Measurements from ENCODE around the gene SLC18A3. TPM values are rescaled to one million over a fixed set of nuclear protein-coding genes. Genes with fewer than 3 reads are reported as not detected.
A peak's percentile ranks its signal among the peaks of the same experiment; 100 is the strongest.

SLC18A3 gene
- total RNA-seq, 1 donor from 2014 or later: not detected

DNA sequence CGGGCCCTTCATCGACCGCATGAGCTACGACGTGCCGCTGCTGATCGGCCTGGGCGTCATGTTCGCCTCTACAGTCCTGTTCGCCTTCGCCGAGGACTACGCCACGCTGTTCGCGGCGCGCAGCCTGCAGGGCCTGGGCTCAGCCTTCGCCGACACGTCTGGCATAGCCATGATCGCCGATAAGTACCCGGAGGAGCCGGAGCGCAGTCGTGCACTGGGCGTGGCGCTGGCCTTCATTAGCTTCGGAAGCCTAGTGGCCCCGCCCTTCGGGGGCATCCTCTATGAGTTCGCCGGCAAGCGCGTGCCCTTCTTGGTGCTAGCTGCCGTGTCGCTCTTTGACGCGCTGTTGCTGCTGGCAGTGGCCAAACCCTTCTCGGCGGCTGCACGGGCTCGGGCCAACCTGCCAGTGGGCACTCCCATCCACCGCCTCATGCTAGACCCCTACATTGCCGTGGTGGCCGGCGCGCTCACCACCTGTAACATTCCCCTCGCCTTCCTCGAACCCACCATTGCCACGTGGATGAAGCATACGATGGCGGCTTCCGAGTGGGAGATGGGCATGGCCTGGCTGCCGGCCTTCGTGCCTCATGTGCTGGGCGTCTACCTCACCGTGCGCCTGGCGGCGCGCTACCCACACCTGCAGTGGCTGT lies 1.2 kb downstream of the SLC18A3 start:
- no peak for DNase-seq (ENCODE audit: low spot score)

DNA sequence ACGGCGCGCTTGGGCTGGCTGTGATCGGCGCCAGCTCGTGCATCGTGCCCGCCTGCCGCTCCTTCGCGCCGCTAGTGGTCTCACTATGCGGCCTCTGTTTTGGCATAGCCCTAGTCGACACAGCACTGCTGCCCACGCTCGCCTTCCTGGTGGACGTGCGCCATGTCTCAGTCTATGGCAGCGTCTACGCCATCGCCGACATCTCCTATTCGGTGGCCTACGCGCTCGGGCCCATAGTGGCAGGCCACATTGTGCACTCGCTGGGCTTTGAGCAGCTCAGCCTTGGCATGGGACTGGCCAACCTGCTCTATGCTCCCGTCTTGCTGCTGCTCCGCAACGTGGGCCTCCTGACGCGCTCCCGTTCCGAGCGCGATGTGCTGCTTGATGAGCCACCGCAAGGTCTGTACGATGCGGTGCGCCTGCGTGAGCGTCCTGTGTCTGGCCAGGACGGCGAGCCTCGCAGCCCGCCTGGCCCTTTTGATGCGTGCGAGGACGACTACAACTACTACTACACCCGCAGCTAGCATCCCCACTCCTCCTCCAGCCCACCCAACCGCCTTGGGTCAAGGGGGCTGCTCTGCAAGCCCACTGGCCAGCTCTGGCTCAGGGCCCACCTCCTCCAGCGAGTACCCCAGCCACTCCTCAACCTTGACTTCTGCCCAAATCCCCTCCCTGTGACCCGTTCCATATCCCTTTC lies 1.9 kb downstream of the SLC18A3 start:
- DNase-seq (ENCODE audit: low spot score): no peak

- peak; percentile 70 for DNase-seq (ENCODE audit: low spot score)
Observed at GRCh38 chr10:49612513-49613164, 2.5 kb downstream of the SLC18A3 start.

GRCh38 chr10:49613165-49613881 lies 3.2 kb downstream of the SLC18A3 start:
- DNase-seq (ENCODE audit: low spot score): no peak

- no peak for DNase-seq (ENCODE audit: low spot score)
Observed at GRCh38 chr10:49613882-49614241, 3.8 kb downstream of the SLC18A3 start, which contains the start of gene CHAT. CHAT (plus strand) TSS chr10:49614037; CDS start chr10:49614190, 153 bp downstream.

DNA sequence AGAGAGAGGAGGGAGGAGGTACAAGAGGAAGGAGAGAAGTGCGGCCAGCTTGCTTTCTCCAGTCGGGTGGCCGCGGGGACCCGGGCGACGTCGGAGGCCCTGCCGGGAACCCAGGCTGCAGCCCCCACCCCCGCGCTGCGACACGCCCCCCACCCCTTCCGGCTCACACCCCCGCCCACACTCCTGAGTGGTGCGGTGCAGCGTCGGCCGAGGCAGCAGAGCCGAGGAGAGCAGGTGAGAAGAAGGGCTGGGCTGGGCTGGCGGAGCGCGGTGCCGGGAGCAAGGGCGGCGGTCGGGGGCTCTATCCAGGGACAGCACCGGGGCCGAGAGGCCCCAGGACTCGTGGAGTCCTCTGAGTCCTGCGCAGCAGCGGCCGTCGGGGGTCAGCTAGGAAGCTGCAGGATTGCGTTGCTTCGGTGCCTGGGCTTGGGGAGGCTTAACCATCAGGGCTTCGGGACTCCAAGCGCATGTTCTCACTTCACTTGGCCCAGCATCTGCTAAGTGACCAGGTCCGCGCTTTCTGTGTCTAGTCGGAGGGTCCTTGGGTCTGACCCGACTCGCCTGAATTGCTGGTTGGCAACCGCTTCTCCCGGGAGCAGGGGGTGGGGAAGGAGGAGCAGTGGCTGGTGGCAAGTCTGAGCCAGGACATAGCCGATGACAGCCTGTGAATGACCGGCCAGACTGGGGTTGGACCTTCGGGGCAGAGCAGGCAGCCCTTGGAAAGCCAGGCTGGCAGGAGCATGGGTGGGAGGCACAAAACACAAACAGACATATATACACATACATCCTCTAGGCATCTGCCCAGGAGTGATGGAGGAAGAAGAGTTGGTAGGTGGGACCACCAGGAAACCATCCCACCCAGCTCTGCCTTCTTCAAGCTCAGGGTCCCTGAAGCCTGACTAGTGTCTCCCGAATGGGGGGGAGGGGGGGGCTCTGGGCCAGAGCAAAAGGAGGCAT lies 4.4 kb downstream of the SLC18A3 start:
- no peak for DNase-seq (ENCODE audit: low spot score)

- DNase-seq (ENCODE audit: low spot score): no peak
Observed at GRCh38 chr10:49615213-49615612, 5.1 kb downstream of the SLC18A3 start.

DNA sequence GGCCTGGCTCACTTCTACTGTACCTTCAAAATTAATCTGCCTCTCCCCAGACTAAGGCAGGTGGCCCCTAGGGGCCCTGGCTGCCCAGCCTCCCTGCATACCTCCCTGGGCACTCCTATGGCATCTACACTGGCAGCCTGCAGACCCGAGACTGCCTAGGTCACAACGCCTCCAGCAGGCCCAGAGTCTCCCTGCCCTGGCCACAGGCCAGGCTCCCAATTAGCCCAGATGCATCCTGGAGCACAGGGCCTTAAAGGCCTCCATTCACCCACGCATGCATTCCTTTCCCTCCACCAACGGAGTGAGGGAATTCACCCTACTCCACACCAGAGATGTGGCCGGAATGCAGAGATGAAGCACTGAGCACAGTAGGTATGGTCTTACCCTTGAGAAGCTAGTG lies 5.6 kb downstream of the SLC18A3 start:
- no peak for DNase-seq (ENCODE audit: low spot score)

- peak; percentile 96 for DNase-seq (ENCODE audit: low spot score)
Observed at GRCh38 chr10:49616421-49617101, 6.5 kb downstream of the SLC18A3 start.

DNA sequence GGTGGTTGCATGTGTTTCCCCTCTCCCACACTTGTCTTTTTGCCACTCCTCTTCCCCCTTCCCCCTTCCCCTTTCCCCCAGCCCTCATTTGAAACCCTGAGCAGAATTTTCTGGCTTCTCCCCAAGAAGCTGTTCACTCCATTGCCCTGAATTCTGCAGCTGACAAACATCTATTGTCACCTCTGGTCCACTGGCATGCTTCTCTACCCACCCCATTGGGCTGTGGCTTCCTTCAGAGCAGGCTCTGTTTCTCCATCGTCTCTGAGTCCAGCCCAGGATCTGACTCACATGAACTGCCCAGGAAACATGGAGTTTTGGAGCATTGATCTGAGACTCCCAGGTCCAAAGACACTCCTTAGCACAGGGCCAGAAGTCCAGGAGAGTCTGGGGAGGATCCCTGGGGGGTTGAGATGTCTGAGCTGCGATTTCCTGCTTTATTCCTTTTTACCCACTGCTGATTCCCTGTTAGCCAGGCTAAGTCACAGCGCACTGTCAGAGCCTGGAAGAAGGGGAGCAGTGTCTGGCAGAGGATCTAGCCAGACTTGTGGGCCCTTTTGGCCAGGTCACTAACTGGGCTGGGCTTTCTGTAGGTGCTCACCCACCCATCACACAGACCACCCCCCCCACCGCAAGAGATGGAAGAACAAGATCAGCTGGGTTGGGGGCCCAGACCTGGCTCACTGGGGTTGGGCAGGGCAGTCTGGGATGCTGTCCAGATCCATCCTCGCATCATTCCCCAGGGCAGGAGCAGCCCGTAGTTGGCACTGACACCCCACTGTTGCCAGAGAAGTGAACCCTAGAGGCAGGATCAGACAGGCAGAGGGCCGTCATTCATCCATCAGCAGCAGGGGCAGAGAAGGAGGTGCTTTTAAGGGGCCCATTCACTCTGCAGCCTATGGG lies 7.3 kb downstream of the SLC18A3 start:
- peak; percentile 60 for DNase-seq (ENCODE audit: low spot score)

DNA sequence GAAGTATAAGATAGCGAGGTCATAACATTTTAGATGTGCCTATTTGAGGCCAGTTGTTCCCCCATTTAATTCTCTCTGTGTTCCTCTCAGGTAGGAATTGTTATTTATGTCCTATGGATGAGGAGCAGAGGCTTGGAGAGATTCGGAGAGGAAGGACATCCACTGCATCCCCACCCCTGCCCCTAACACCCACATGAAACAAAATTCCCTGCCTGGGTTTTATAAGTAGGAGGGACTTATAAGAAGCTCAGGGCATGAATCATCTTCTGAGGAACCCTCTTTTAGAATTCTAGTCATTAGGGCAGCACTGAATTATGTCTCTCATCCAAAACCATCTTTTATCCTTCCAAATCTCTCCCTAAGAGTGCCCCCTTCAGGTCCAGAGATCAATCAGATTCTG lies 8.7 kb downstream of the SLC18A3 start:
- DNase-seq (ENCODE audit: low spot score): peak; percentile 59

DNA sequence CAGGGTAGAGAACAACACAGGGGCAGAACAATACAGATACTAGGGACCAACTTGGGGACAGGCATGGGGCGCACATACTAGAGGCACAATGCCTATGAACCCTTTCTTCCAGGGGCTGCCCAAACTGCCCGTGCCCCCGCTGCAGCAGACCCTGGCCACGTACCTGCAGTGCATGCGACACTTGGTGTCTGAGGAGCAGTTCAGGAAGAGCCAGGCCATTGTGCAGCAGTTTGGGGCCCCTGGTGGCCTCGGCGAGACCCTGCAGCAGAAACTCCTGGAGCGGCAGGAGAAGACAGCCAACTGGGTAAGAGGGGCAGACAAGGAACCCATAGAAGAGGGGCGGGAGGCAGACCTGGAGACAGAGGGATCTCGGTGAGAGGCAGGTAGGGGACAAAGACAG lies 9.5 kb downstream of the SLC18A3 start:
- DNase-seq (ENCODE audit: low spot score): no peak

GRCh38 chr10:49620286-49620810 lies 10.2 kb downstream of the SLC18A3 start:
- no peak for DNase-seq (ENCODE audit: low spot score)

GRCh38 chr10:49620841-49621378 lies 10.8 kb downstream of the SLC18A3 start:
- no peak for DNase-seq (ENCODE audit: low spot score)

DNA sequence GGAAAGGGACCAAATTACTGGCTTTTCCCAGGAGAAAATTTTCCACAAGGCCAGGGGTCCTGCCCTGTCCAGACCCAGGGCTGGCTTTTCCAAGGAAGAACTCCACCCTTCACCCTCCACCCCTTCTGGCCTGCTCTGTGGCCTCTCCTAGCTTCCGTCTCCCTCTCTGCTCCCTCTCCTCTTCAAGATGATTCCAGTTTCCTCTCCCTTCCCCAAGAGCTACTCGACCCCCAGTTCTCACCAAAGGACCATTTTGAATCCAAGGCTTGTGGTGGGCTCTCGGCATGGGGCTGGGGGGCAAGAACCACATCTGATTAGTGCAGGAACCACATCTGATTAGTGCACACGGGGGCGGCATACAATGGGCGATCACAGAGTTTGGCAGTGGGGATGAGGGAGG lies 11.5 kb downstream of the SLC18A3 start:
- no peak for DNase-seq (ENCODE audit: low spot score)

- no peak for DNase-seq (ENCODE audit: low spot score)
Observed at GRCh38 chr10:49622426-49623425, 12.6 kb downstream of the SLC18A3 start.

- no peak for DNase-seq (ENCODE audit: low spot score)
Observed at GRCh38 chr10:49624629-49625028, 14.5 kb downstream of the SLC18A3 start.

DNA sequence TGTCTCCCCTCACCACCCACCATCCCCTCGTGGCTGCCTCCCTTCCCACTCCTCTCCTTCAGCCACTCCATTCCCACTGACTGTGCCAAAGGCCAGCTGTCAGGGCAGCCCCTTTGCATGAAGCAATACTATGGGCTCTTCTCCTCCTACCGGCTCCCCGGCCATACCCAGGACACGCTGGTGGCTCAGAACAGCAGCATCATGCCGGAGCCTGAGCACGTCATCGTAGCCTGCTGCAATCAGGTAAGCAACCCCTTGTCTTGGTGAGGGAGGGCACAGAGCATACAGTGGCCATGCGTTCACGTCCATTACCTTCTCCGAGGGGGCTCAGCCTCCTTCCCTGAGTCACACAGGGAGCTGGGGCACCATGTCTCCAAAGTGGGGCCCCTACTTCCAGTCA lies 15.3 kb downstream of the SLC18A3 start:
- DNase-seq (ENCODE audit: low spot score): no peak

All from umbilical cord (tissue), 2 donors.